Glutamatergic neuron (in vitro differentiated cells): ENCODE measurements around the gene KSR1. TPM values are rescaled to one million over a fixed set of nuclear protein-coding genes. Genes with fewer than 3 reads are reported as not detected.
"Not testable (repeated sequence)": the region's sequence is repeated elsewhere in the genome, so short reads cannot be mapped to it uniquely, and the experiment has no call there.

ENCODE experiments used
- DNase-seq: peaks from one replicate; pipeline ENCODE4 v3.0.0; 2022
- H3K27ac Mint-ChIP-seq: one replicate; pipeline ENCODE4 v1.8.0; 2020; ENCODE audit warnings: mild to moderate bottlenecking, mixed read lengths, inconsistent platforms; ENCODE audit not compliant: unreplicated experiment
- H3K27me3 Mint-ChIP-seq: one replicate; pipeline ENCODE4 v1.8.0; 2020; ENCODE audit warnings: mild to moderate bottlenecking, moderate library complexity, mixed read lengths, inconsistent platforms; ENCODE audit not compliant: unreplicated experiment
- H3K36me3 Mint-ChIP-seq: one replicate; pipeline ENCODE4 v1.8.0; 2020; ENCODE audit warnings: mild to moderate bottlenecking, mixed read lengths, inconsistent platforms; ENCODE audit not compliant: unreplicated experiment
- H3K4me1 Mint-ChIP-seq: one replicate; pipeline ENCODE4 v1.8.0; 2020; ENCODE audit warnings: mild to moderate bottlenecking, low read depth, mixed read lengths, inconsistent platforms; ENCODE audit not compliant: unreplicated experiment
- H3K4me3 Mint-ChIP-seq: one replicate; pipeline ENCODE4 v1.8.0; 2020; ENCODE audit warnings: mild to moderate bottlenecking, mixed read lengths, inconsistent platforms; ENCODE audit not compliant: unreplicated experiment
- H3K9me3 Mint-ChIP-seq: one replicate; pipeline ENCODE4 v1.8.0; 2020; ENCODE audit warnings: mild to moderate bottlenecking, moderate library complexity, mixed read lengths, inconsistent platforms; ENCODE audit not compliant: unreplicated experiment
- total RNA-seq: library from RNA; stranded (reverse); fragmentation: NEBNext Ultra II Directional; extraction: Animal tissue kit (Norgen Biotek cat#: 25700); gene quantifications from one replicate; pipeline ENCODE4 v1.2.1, GENCODE V29; 2021; ENCODE audit not compliant: unreplicated experiment
- TF ChIP-seq, protein P1 (sequence below): fragments of 200-600 bp; sonication (generic); IDR thresholded peaks from one replicate; pipeline ENCODE4 v1.5.0; 2021; ENCODE audit not compliant: partially characterized antibody, unreplicated experiment

KSR1 gene
- total RNA-seq, 1 donor from 2014 or later = 203 TPM

DNA sequence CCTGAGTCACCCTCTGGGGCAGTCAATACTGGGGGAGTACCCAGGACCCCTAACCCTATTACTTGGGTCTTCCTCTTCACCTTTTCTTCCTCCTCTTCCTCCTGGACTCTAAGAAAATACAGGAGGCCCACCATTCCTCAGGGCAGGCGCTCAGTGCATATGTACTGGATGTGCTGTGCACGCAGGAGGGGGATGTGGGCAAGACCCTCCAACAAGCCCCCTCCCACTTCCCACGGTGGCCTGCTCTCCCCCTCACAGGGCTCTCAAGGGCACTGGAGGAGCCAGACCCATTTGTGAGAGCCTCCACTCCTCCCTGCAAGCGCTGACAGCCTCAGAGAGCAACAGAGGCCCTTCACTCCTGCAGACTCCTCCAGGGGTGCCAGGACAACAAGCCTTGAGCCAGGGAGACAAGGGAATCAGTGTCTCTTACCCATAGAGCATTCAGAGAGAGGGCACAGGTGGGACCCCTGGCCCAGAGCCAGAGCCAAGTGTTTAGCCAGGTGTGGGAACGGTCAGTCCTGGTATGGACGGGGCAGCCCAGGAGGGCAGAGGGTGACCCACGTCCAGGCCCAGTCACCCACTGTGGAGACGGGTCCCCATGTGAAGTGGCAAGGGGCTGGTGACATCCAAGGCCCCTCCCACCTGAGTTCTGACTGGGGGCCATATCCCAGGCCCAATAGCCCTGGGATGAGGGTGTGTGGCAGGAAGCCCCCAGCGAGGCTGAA lies 27.3 kb upstream of the KSR1 start:
- H3K27me3 Mint-ChIP-seq = peaks cover 3% of the 10 kb centered on the region
- TF ChIP-seq, protein P1, sequence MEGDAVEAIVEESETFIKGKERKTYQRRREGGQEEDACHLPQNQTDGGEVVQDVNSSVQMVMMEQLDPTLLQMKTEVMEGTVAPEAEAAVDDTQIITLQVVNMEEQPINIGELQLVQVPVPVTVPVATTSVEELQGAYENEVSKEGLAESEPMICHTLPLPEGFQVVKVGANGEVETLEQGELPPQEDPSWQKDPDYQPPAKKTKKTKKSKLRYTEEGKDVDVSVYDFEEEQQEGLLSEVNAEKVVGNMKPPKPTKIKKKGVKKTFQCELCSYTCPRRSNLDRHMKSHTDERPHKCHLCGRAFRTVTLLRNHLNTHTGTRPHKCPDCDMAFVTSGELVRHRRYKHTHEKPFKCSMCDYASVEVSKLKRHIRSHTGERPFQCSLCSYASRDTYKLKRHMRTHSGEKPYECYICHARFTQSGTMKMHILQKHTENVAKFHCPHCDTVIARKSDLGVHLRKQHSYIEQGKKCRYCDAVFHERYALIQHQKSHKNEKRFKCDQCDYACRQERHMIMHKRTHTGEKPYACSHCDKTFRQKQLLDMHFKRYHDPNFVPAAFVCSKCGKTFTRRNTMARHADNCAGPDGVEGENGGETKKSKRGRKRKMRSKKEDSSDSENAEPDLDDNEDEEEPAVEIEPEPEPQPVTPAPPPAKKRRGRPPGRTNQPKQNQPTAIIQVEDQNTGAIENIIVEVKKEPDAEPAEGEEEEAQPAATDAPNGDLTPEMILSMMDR = no peak
- H3K9me3 Mint-ChIP-seq = peaks cover 2% of the 10 kb centered on the region
- peaks cover 3% of the 10 kb centered on the region for H3K36me3 Mint-ChIP-seq
- no peak for DNase-seq
- no peak overlapping the region for H3K27ac Mint-ChIP-seq
- H3K4me1 Mint-ChIP-seq = no peaks in the 10 kb centered on the region
- no peak overlapping the region for H3K4me3 Mint-ChIP-seq

DNA sequence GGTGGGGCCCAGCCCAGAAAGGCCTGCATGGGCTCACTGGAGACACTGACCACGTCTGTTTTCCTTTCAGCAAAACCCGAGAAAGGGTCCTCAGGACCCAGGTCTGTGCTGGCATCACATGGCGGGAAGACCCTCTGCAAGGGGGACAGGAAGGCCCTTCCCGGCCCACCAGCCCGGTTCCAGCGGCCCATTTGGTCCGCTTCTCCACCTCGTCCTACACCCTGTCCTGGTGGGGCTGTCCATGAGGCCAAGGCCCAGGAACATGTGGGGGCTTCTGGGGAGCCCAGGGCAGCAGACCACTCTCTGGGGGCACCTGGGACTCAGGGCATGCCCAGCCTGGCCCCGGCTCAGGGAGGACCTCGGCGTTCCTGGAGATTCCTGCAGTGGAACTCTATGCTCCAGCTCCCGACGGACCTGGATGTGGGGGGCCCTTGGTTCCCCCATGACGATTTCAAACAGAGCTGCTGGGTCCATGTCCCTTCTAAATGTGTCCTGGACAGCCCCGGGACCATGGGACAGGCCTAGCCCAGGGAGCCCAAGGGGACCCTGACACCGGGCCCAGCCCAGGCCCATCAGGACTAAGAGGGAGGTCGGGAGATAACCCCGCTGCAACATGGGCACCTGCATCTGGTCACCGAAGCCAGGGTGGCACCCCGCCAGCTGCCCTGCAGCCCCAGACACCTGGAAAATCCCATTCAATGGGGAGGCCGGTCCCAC lies 26.4 kb upstream of the KSR1 start:
- H3K27ac Mint-ChIP-seq = no peak overlapping the region
- H3K4me1 Mint-ChIP-seq = no peaks in the 10 kb centered on the region
- no peak overlapping the region for H3K4me3 Mint-ChIP-seq
- no peak for DNase-seq
- peaks cover 3% of the 10 kb centered on the region for H3K27me3 Mint-ChIP-seq
- TF ChIP-seq, protein P1 = no peak
- H3K9me3 Mint-ChIP-seq = peaks cover 2% of the 10 kb centered on the region
- peaks cover 3% of the 10 kb centered on the region for H3K36me3 Mint-ChIP-seq

DNA sequence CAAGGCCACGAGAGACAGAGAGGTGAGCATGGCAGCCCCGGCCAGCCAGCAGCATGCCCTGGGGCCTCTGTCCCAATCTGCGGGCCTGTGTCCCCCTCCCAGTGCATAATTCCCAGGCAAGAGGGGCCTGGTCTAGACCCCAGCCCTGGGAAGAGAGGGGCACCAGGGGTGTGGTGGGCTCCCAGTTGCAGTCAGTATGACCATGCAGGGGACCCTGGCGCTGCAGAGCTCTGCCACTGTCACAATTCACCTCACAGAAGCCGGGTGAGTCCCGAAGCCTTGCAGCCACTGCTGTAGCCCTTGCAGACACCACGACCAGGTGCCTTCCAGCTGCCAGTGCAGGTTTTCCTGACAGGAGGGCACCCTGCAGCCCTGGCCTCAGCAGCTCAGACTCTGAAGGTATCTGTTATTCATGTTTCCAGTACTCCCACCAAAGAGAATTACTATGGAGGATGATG lies 25.8 kb upstream of the KSR1 start:
- H3K27me3 Mint-ChIP-seq = peaks cover 3% of the 10 kb centered on the region
- TF ChIP-seq, protein P1 = no peak
- no peak overlapping the region for H3K27ac Mint-ChIP-seq
- H3K36me3 Mint-ChIP-seq = peaks cover 3% of the 10 kb centered on the region
- peaks cover 2% of the 10 kb centered on the region for H3K9me3 Mint-ChIP-seq
- H3K4me3 Mint-ChIP-seq = no peak overlapping the region
- DNase-seq = no peak
- no peaks in the 10 kb centered on the region for H3K4me1 Mint-ChIP-seq

DNA sequence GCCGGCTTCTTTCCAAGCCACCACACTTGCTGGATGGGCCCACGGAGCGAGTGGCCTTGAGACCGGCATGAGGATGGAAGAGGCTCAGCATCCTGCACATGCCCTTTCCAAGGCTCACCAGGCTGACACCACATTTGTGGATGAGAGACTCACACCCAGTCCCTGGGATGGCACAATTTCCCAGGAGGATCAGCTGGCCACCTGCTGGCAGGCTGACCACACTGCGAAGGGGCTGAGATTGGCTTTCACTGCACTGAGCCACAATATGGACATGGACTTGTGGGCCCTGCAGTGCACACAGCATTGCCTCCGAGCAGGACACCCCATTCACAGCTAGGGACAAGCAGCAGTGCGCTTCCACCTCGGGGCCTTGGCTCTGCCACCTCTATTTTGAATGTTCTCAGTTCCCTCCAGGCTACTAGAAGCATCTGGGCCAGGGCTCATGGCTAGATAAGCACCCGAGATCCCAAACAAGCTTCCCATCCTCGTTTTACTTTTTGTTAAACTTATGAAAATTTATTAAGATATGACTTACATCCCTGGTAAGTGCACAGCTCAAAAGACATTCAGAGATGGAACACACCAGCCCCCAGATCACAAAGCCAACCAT lies 25.3 kb upstream of the KSR1 start:
- H3K9me3 Mint-ChIP-seq = peaks cover 2% of the 10 kb centered on the region
- H3K36me3 Mint-ChIP-seq = peaks cover 3% of the 10 kb centered on the region
- no peak overlapping the region for H3K4me3 Mint-ChIP-seq
- H3K27ac Mint-ChIP-seq = no peak overlapping the region
- peak; percentile 54 for DNase-seq
- TF ChIP-seq, protein P1 = peak; percentile 54
- peaks cover 3% of the 10 kb centered on the region for H3K27me3 Mint-ChIP-seq
- H3K4me1 Mint-ChIP-seq = no peaks in the 10 kb centered on the region

DNA sequence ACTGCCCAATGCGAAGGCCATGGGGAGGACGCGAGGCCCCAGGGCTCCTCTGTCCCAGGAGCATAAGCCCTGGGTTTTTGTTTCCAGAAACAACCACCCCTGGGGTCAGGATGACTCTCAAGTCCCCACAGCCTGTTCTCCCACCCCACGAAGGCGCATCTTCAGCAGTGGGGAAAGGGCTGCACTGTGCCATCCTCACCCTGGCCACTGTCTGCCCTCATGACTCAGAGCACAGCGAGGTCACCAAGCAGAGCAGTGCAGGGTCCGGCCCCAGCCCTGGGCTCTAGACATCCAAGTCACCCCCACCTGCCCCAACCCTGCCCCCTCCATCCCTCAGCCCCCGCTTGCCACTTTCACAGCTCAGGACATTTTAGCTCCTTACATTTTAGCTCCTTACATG lies 22.7 kb upstream of the KSR1 start:
- no peaks in the 10 kb centered on the region for H3K4me1 Mint-ChIP-seq
- H3K4me3 Mint-ChIP-seq = no peak overlapping the region
- peaks cover under 1% of the 10 kb centered on the region for H3K27me3 Mint-ChIP-seq
- H3K36me3 Mint-ChIP-seq = peaks cover 3% of the 10 kb centered on the region
- no peaks in the 10 kb centered on the region for H3K9me3 Mint-ChIP-seq
- no peak for DNase-seq
- TF ChIP-seq, protein P1 = no peak
- H3K27ac Mint-ChIP-seq = no peak overlapping the region

DNA sequence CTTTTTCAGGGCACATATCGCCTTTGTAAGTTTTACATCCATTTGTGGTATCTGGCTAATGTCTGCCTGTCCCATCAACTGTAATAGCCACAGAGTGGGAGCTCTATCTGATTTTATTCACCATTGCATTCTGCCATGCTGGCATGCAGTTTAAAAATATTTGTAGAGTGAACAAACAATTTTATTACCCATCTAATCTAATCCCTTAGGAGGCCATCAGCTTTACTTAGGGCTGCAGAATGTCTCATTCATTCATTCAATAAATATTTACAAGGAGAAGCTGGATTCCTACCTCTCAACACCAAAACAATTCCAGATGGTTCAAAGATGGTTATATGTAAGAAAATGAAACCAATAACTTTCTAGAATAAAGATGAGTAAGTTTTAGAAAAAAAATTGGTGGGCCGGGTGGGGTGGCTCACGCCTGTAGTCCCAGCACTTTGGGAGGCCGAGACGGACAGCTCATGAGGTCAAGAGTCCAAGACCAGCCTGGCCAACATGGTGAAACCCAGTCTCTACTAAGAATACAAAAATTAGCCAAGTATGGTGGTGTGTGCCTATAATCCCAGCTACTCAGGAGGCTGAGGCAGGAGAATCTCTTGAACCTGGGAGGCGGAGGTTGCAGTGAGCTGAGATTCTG lies 20.7 kb upstream of the KSR1 start:
- not testable (repeated sequence) for H3K9me3 Mint-ChIP-seq, DNase-seq, H3K27ac Mint-ChIP-seq, H3K4me3 Mint-ChIP-seq, H3K36me3 Mint-ChIP-seq, H3K27me3 Mint-ChIP-seq, H3K4me1 Mint-ChIP-seq
